Peyer's patch (tissue), 4 donors: ENCODE data around the gene ANGPTL2.

ENCODE experiments used
- CTCF ChIP-seq, 6 experiments: fragments of 450-650 bp in 4 of 6; fragments of 200-600 bp in 2 of 6; sonication (generic) in 1 of 6; IDR thresholded peaks; one replicate each; pipeline ENCODE4 v1.5.1; 2017 to 2019; ENCODE audit warnings: antibody characterized with exemption in 6 of 6, mild to moderate bottlenecking in 3 of 6, moderate library complexity in 1 of 6
- POLR2A ChIP-seq, 2 donors: fragments of 450-650 bp; IDR thresholded peaks; one replicate each; pipeline ENCODE4 v1.5.1; 2017; ENCODE audit warnings: antibody characterized with exemption in 2 of 2, mild to moderate bottlenecking in 2 of 2, moderate library complexity in 2 of 2

- TF ChIP-seq POLR2A (IDR thresholded peaks at IDR 0.05) (no peak), CTCF (IDR thresholded peaks at IDR 0.05) (no peak)
These were observed 11.3 kb upstream of the ANGPTL2 start for GRCh38 chr9:127133739-127134167.
